Naive thymus-derived CD4-positive, alpha-beta T cell (primary cell): ENCODE results near the gene WDR82. TPM values are rescaled to one million over a fixed set of nuclear protein-coding genes. Genes with fewer than 3 reads are reported as not detected.

Experiments used
- ATAC-seq: fragments of 150-1000 bp; cut with Tn5 transposase; 2 replicates; pipeline ENCODE4 v1.10.0; 2021; ENCODE audit warnings: mild to moderate bottlenecking, moderate library complexity
- CTCF ChIA-PET: fragments of 350-600 bp; sonication (Branson Sonifier 250); formaldehyde crosslinking; loops from one replicate; lab custom pipeline; 2021; ENCODE audit warnings: antibody characterized with exemption; lab: Charles Lee
- POLR2A ChIA-PET: fragments of 350-600 bp; sonication (Branson Sonifier 250); formaldehyde crosslinking; loops from one replicate; lab custom pipeline; 2021; ENCODE audit warnings: antibody characterized with exemption, inconsistent platforms; lab: Charles Lee
- DNase-seq, 9 donors: peaks; one replicate each; pipeline versions ENCODE4 v3.0.0 to v3.0.0-alpha.2; 2020 to 2022; ENCODE audit warnings: mixed read lengths in 1 of 9
- H3K27ac ChIP-seq: one replicate; pipeline ENCODE4 v1.7.0; 2013; ENCODE audit warnings: mild to moderate bottlenecking, low read depth, low read length, moderate library complexity
- H3K27me3 ChIP-seq, 2 donors: one replicate each; pipeline ENCODE4 v1.7.0; 2013; ENCODE audit warnings: low read length in 2 of 2, mild to moderate bottlenecking in 2 of 2, moderate library complexity in 2 of 2; ENCODE audit not compliant: control insufficient read depth in 2 of 2, insufficient read depth in 2 of 2
- H3K36me3 ChIP-seq, 3 experiments: 1 replicate in 2 of 3; 2 replicates in 1 of 3; pipeline ENCODE4 v1.7.0; 2013; ENCODE audit warnings: low read length in 3 of 3, mild to moderate bottlenecking in 3 of 3, moderate library complexity in 1 of 3; ENCODE audit not compliant: insufficient read depth in 3 of 3, control insufficient read depth in 2 of 3
- H3K4me1 ChIP-seq, 2 donors: one replicate each; pipeline ENCODE4 v1.7.0; 2013; ENCODE audit warnings: low read length in 2 of 2, mild to moderate bottlenecking in 2 of 2, moderate library complexity in 1 of 2; ENCODE audit not compliant: control insufficient read depth in 2 of 2, insufficient read depth in 2 of 2
- H3K4me3 ChIP-seq: 2 replicates; pipeline ENCODE4 v1.7.0; 2013; ENCODE audit warnings: mild to moderate bottlenecking, low read length
- H3K9me3 ChIP-seq, 3 experiments: 1 replicate in 2 of 3; 2 replicates in 1 of 3; pipeline ENCODE4 v1.7.0; 2013; ENCODE audit warnings: low read length in 3 of 3; ENCODE audit not compliant: control insufficient read depth in 2 of 3
- H3K27ac Mint-ChIP-seq, 9 donors: one replicate each; pipeline ENCODE4 v1.8.0; 2020 to 2022; ENCODE audit warnings: mixed read lengths in 9 of 9, mild to moderate bottlenecking in 8 of 9, moderate library complexity in 5 of 9, inconsistent platforms in 2 of 9
- H3K27me3 Mint-ChIP-seq, 5 donors: one replicate each; pipeline ENCODE4 v1.8.0; 2021 to 2022; ENCODE audit warnings: mixed read lengths in 5 of 5, mild to moderate bottlenecking in 1 of 5
- H3K36me3 Mint-ChIP-seq, 5 donors: one replicate each; pipeline ENCODE4 v1.8.0; 2020 to 2022; ENCODE audit warnings: mixed read lengths in 5 of 5, mild to moderate bottlenecking in 3 of 5, inconsistent platforms in 1 of 5
- H3K4me1 Mint-ChIP-seq, 7 donors: one replicate each; pipeline ENCODE4 v1.8.0; 2020 to 2022; ENCODE audit warnings: mixed read lengths in 7 of 7, mild to moderate bottlenecking in 3 of 7, inconsistent platforms in 1 of 7
- H3K4me3 Mint-ChIP-seq, 10 donors: one replicate each; pipeline ENCODE4 v1.8.0; 2020 to 2022; ENCODE audit warnings: mild to moderate bottlenecking in 10 of 10, mixed read lengths in 10 of 10, moderate library complexity in 6 of 10, inconsistent platforms in 2 of 10
- H3K9me3 Mint-ChIP-seq, 11 donors: one replicate each; pipeline ENCODE4 v1.8.0; 2020 to 2022; ENCODE audit warnings: mixed read lengths in 11 of 11, mild to moderate bottlenecking in 4 of 11, inconsistent platforms in 1 of 11, moderate library complexity in 1 of 11
- intact Hi-C, 2 donors: fragments of 100-400 bp; cut with micrococcal nuclease; formaldehyde crosslinking; loops; one replicate each; pipeline ENCODE4 v1.15.1; 2023
- polyA plus RNA-seq, 2 donors: library from polyadenylated mRNA; unstranded; fragments of 300-500 nt; fragmentation: Illumina TruSeq; gene quantifications; one replicate each; pipeline ENCODE4 v1.2.3, GENCODE V29; 2021
- total RNA-seq, 6 experiments: library from RNA in 5 of 6; stranded (reverse) in 5 of 6; gene quantifications; 1 replicate in 5 of 6; 2 replicates in 1 of 6; pipeline ENCODE4 v1.2.3 and lab custom pipeline; 2021 to 2026

The WDR82 gene
- total and polyA plus RNA-seq, 7 experiments from 2014 or later, result 112 to 181 (median 135) TPM

DNA sequence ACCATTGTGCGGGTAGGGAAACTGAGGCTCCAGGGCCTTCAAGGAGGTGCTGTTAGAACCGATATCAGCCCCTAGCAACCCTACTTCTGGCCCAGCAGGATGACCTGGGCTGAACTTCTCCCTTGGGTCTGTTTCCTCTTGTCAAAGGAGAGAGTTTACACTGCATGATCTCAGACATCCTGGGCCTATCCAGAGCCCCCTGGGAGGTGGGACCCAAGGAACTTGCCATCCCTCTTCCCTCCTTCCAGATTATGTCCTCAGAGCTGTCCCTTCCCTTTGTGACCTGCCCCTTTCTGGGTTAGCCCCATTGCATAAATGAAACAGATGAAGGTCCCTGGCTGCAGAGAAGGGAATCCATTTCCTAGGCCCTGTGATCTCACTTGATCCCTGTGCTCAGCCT lies 25.4 kb upstream of the WDR82 start:
- Histone ChIP-seq H3K36me3 (peaks cover 0 to 12% (median 0%) of the 10 kb centered on the region in 3 experiments), H3K4me3 (no peak overlapping the region), H3K27me3 (no peaks in the 10 kb centered on the region), H3K27ac (no peak overlapping the region), H3K9me3 (no peaks in the 10 kb centered on the region), H3K4me1 (peaks cover 12 to 19% of the 10 kb centered on the region in 2 donors)
- peaks cover 0 to 13% (median 4%) of the 10 kb centered on the region in 5 donors for H3K36me3 Mint-ChIP-seq
- DNase-seq, result no peak
- CTCF ChIA-PET, result no interaction called here
- H3K4me3 Mint-ChIP-seq, result no peak overlapping the region
- POLR2A ChIA-PET, result no interaction called here
- H3K27ac Mint-ChIP-seq, result peak overlapping the region in 2 of 9 donors; percentile 26 to 63
- no peaks in the 10 kb centered on the region for H3K9me3 Mint-ChIP-seq
- intact Hi-C loops, result no loop called here
- peaks cover 5 to 46% (median 37%) of the 10 kb centered on the region in 7 donors for H3K4me1 Mint-ChIP-seq
- H3K27me3 Mint-ChIP-seq, result no peaks in the 10 kb centered on the region
- ATAC-seq, result no peak

- CTCF ChIA-PET, result no interaction called here
- Histone ChIP-seq H3K36me3 (peaks cover 0 to 12% (median 0%) of the 10 kb centered on the region in 3 experiments), H3K9me3 (no peaks in the 10 kb centered on the region), H3K27ac (no peak overlapping the region), H3K4me1 (peaks cover 8 to 17% of the 10 kb centered on the region in 2 donors), H3K27me3 (no peaks in the 10 kb centered on the region), H3K4me3 (no peak overlapping the region)
- Mint-ChIP-seq H3K4me3 (no peak overlapping the region), H3K4me1 (peaks cover 3 to 42% (median 25%) of the 10 kb centered on the region in 7 donors), H3K27me3 (no peaks in the 10 kb centered on the region), H3K36me3 (peaks cover 0 to 9% (median 3%) of the 10 kb centered on the region in 5 donors), H3K9me3 (no peaks in the 10 kb centered on the region), H3K27ac (no peak overlapping the region)
- DNase-seq, result no peak
- no peak for ATAC-seq
- POLR2A ChIA-PET, result interaction anchor here (1.0 kb wide), 1 partner anchor 12 kb away, joined by 3 read pairs; no protein-coding TSS in a partner anchor
- intact Hi-C loops, result no loop called here
These were observed 24.1 kb upstream of the WDR82 start for GRCh38 chr3:52302426-52303145.

GRCh38 chr3:52299879-52300611 lies 21.6 kb upstream of the WDR82 start:
- DNase-seq, result no peak
- no peaks in the 10 kb centered on the region for H3K27me3 Mint-ChIP-seq
- intact Hi-C loops, result no loop called here
- Histone ChIP-seq H3K36me3 (peaks cover 0 to 29% (median 0%) of the 10 kb centered on the region in 3 experiments), H3K27me3 (no peaks in the 10 kb centered on the region), H3K27ac (no peak overlapping the region), H3K4me1 (no peaks in the 10 kb centered on the region), H3K9me3 (no peaks in the 10 kb centered on the region), H3K4me3 (no peak overlapping the region)
- H3K4me1 Mint-ChIP-seq, result peaks cover 0 to 21% (median 13%) of the 10 kb centered on the region in 7 donors
- peak; percentile 64 for ATAC-seq
- ChIA-PET CTCF (interaction anchor here (1.2 kb wide), 1 partner anchor 69 kb away, joined by 3 read pairs; no protein-coding TSS in a partner anchor), POLR2A (no interaction called here)
- no peaks in the 10 kb centered on the region for H3K9me3 Mint-ChIP-seq
- no peak overlapping the region for H3K4me3 Mint-ChIP-seq
- H3K27ac Mint-ChIP-seq, result peak overlapping the region in 1 of 9 donors; percentile 51
- peaks cover 0 to 16% (median 0%) of the 10 kb centered on the region in 5 donors for H3K36me3 Mint-ChIP-seq

DNA sequence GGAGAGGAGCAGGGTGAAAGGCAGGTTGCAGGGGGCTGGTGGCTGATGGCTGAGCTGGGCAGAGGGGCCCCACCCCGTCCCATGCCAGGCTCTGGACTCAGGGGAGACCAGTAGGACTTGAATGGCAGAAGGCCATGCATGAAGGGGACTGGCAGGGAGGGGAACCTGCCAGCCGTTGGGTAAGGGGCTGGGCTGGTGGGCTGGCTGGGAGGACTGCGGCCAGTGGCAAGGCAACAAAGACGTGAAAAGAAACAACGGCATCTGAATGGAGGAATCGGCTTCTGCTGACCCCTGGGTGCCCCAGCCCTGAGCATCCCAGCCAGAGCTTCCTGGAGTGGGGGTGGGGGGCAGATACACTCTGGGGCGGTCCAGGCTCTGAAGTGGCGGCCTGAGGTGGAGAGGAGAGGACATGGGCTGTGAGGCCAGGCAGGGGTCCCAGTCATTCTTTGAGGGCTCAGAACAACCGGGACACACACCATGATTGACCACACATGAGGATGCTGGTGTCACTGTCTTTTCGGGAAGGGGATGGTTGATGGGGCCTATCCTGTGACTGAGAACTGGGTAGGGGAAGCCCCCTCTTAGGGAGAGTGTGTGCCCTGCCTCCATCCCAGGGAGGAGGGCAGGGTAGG lies 20.9 kb upstream of the WDR82 start:
- no peak for DNase-seq
- H3K9me3 ChIP-seq, result no peaks in the 10 kb centered on the region
- H3K4me1 Mint-ChIP-seq, result peaks cover 0 to 19% (median 9%) of the 10 kb centered on the region in 7 donors
- peaks cover 0 to 14% (median 3%) of the 10 kb centered on the region in 5 donors for H3K36me3 Mint-ChIP-seq
- ChIA-PET POLR2A (no interaction called here), CTCF (interaction anchor here (1.2 to 5.8 kb wide), 2 partner anchors 40 to 68 kb away, joined by 3 to 26 read pairs; no protein-coding TSS in a partner anchor)
- H3K27ac ChIP-seq, result no peak overlapping the region
- no peaks in the 10 kb centered on the region for H3K27me3 ChIP-seq
- peaks cover 0 to 27% (median 0%) of the 10 kb centered on the region in 3 experiments for H3K36me3 ChIP-seq
- no peak overlapping the region for H3K4me3 ChIP-seq
- intact Hi-C loops, result no loop called here
- H3K27ac Mint-ChIP-seq, result peak overlapping the region in 2 of 9 donors; percentile 23 to 48
- H3K27me3 Mint-ChIP-seq, result no peaks in the 10 kb centered on the region
- no peak for ATAC-seq
- no peaks in the 10 kb centered on the region for H3K9me3 Mint-ChIP-seq
- H3K4me1 ChIP-seq, result no peaks in the 10 kb centered on the region
- H3K4me3 Mint-ChIP-seq, result no peak overlapping the region

DNA sequence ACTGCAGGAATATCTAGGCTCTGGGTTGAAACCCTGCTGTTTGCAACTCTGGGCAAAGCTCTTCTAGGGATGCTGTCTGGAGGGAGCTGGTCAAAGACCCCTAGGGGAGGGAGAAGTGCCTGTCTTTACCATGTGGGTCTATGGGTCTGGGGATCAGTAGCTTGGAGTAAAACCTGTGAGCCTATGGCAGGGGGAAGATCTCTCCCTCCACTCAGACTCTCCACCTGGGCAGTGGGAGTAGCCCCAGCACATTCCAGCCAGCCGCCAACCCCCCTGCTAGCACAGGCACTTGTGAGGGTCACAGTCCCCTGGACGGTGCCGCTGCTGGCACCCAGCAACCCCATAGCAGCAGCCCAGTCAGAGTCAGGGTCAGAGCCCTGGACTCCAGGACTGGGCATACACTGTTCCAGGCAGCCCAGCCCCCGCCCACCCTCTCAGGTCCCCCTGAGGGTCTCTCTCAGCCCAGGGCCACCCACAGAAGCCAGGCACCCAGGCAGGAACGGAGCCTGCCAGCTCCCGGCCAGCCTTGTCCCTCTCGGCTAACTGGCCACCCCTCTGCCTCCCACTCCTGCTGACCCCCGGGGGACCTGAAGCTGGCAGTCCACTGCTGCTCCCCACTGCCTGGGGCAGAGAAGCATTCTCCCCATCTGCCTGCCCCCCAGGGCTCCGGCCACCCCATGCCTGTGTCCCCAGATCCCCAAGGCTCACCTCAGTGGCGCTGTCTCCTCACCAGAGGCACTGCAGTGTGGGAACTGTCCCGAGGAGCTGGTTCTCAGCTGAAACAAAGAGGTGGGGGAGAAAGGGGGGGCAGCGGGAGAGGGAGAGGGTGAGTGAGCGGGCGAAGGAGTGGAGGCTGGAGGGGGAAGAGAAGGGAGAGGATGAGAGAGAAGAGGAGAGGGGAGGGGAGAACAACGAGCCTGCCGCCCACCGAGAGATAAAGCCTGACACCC lies 20.0 kb upstream of the WDR82 start:
- Mint-ChIP-seq H3K36me3 (peaks cover 0 to 12% (median 3%) of the 10 kb centered on the region in 5 donors), H3K4me3 (no peak overlapping the region), H3K27me3 (no peaks in the 10 kb centered on the region), H3K9me3 (no peaks in the 10 kb centered on the region), H3K27ac (peak overlapping the region in 1 of 9 donors; percentile 41), H3K4me1 (peaks cover 0 to 18% (median 6%) of the 10 kb centered on the region in 7 donors)
- DNase-seq (no peak), ATAC-seq (no peak)
- Histone ChIP-seq H3K27me3 (no peaks in the 10 kb centered on the region), H3K4me3 (no peak overlapping the region), H3K4me1 (no peaks in the 10 kb centered on the region), H3K9me3 (no peaks in the 10 kb centered on the region), H3K36me3 (peaks cover 0 to 29% (median 0%) of the 10 kb centered on the region in 3 experiments), H3K27ac (no peak overlapping the region)
- CTCF ChIA-PET, result interaction anchor here (5.8 kb wide), 1 partner anchor 41 kb away, joined by 26 read pairs; no protein-coding TSS in a partner anchor
- intact Hi-C loops, result no loop called here
- POLR2A ChIA-PET, result no interaction called here
